H9 (cell line): ENCODE measurements around the gene FAM180B. TPM values are rescaled to one million over a fixed set of nuclear protein-coding genes. Genes with fewer than 3 reads are reported as not detected.
"Not testable (repeated sequence)": the region's sequence is repeated elsewhere in the genome, so short reads cannot be mapped to it uniquely, and the experiment has no call there.

Source experiments
- DNase-seq: peaks from one replicate; pipeline ENCODE4 v3.0.0-alpha.2; 2017
- H2AFZ ChIP-seq: one replicate; pipeline ENCODE4 v1.6.1; 2013; ENCODE audit warnings: mild to moderate bottlenecking, low read length, control low read depth, moderate library complexity
- H2AK5ac ChIP-seq: 2 replicates; pipeline ENCODE4 v1.6.1; 2013; ENCODE audit warnings: low read length, control low read depth, mixed read lengths; ENCODE audit not compliant: insufficient read length
- H2BK120ac ChIP-seq: one replicate; pipeline ENCODE4 v1.6.1; 2013; ENCODE audit warnings: low read depth, mild to moderate bottlenecking, low read length, control low read depth, inconsistent platforms; ENCODE audit not compliant: poor library complexity, severe bottlenecking
- H2BK12ac ChIP-seq: 2 replicates; pipeline ENCODE4 v1.6.1; 2013; ENCODE audit warnings: low read length, control low read depth, mixed read lengths, low read depth; ENCODE audit not compliant: insufficient read length
- H2BK15ac ChIP-seq: 2 replicates; pipeline ENCODE4 v1.6.1; 2013; ENCODE audit warnings: low read depth, low read length, control low read depth
- H2BK20ac ChIP-seq: one replicate; pipeline ENCODE4 v1.6.1; 2013; ENCODE audit warnings: low read depth, mild to moderate bottlenecking, low read length, control low read depth, inconsistent platforms; ENCODE audit not compliant: poor library complexity, severe bottlenecking
- H2BK5ac ChIP-seq: 2 replicates; pipeline ENCODE4 v1.6.1; 2013; ENCODE audit warnings: low read length, control low read depth, mixed read lengths; ENCODE audit not compliant: insufficient read length
- H3K14ac ChIP-seq: 2 replicates; pipeline ENCODE4 v1.6.1; 2013; ENCODE audit warnings: low read length, control low read depth; ENCODE audit not compliant: insufficient read depth
- H3K18ac ChIP-seq: 2 replicates; pipeline ENCODE4 v1.6.1; 2013; ENCODE audit warnings: low read depth, mild to moderate bottlenecking, mixed read lengths, low read length, control low read depth; ENCODE audit not compliant: insufficient read length
- H3K23ac ChIP-seq: 2 replicates; pipeline ENCODE4 v1.6.1; 2013; ENCODE audit warnings: low read length, control low read depth, mixed read lengths, low read depth; ENCODE audit not compliant: insufficient read length
- H3K23me2 ChIP-seq: 2 replicates; pipeline ENCODE4 v1.6.1; 2013; ENCODE audit warnings: low read depth, mild to moderate bottlenecking, mixed read lengths, low read length, control low read depth; ENCODE audit not compliant: insufficient read length, poor library complexity, severe bottlenecking
- H3K27ac ChIP-seq: 2 replicates; pipeline ENCODE4 v1.5.1; 2013; ENCODE audit warnings: low read length, control low read depth, mixed read lengths, low read depth; ENCODE audit not compliant: insufficient read length
- H3K27me3 ChIP-seq: 2 replicates; pipeline ENCODE4 v1.6.1; 2013; ENCODE audit warnings: low read length, control low read depth, inconsistent platforms; ENCODE audit not compliant: insufficient read depth
- H3K4ac ChIP-seq: 2 replicates; pipeline ENCODE4 v1.6.1; 2013; ENCODE audit warnings: low read depth, mild to moderate bottlenecking, control low read depth, inconsistent platforms, low read length, moderate library complexity
- H3K4me1 ChIP-seq: 2 replicates; pipeline ENCODE4 v1.6.1; 2013; ENCODE audit warnings: low read length, control low read depth, inconsistent platforms; ENCODE audit not compliant: insufficient read depth
- H3K4me2 ChIP-seq: 2 replicates; pipeline ENCODE4 v1.6.1; 2013; ENCODE audit warnings: low read length, control low read depth, mixed read lengths; ENCODE audit not compliant: insufficient read length, insufficient read depth
- H3K56ac ChIP-seq: 2 replicates; pipeline ENCODE4 v1.6.1; 2013; ENCODE audit warnings: low read depth, mild to moderate bottlenecking, mixed read lengths, low read length, control low read depth; ENCODE audit not compliant: insufficient read length
- H3K79me1 ChIP-seq: 2 replicates; pipeline ENCODE4 v1.6.1; 2013; ENCODE audit warnings: low read depth, mild to moderate bottlenecking, moderate library complexity, low read length, control low read depth, inconsistent platforms; ENCODE audit not compliant: insufficient read depth, poor library complexity, severe bottlenecking
- H3K79me2 ChIP-seq: 2 replicates; pipeline ENCODE4 v1.6.1; 2013; ENCODE audit warnings: low read length, control low read depth, inconsistent platforms; ENCODE audit not compliant: insufficient read depth
- H3K9ac ChIP-seq: 2 replicates; pipeline ENCODE4 v1.6.1; 2013; ENCODE audit warnings: low read length, control low read depth, mixed read lengths; ENCODE audit not compliant: insufficient read length; ENCODE audit errors: extremely low read depth
- H3K9me3 ChIP-seq: one replicate; pipeline ENCODE4 v1.6.1; 2013; ENCODE audit warnings: low read depth, low read length, inconsistent platforms; ENCODE audit not compliant: control insufficient read depth
- H3T11ph ChIP-seq: one replicate; pipeline ENCODE4 v1.6.1; 2013; ENCODE audit warnings: mild to moderate bottlenecking, low read length, control low read depth, inconsistent platforms
- H4K20me1 ChIP-seq: one replicate; pipeline ENCODE4 v1.6.1; 2013; ENCODE audit not compliant: control insufficient read depth, insufficient read length, insufficient read depth
- H4K5ac ChIP-seq: 2 replicates; pipeline ENCODE4 v1.6.1; 2013; ENCODE audit warnings: low read depth, mild to moderate bottlenecking, mixed read lengths, low read length, control low read depth; ENCODE audit not compliant: insufficient read length
- H4K8ac ChIP-seq: replicated peaks from 2 replicates; pipeline ENCODE4 v1.6.1; 2013; ENCODE audit warnings: low read length, control low read depth, mixed read lengths, low read depth; ENCODE audit not compliant: insufficient read length
- H4K91ac ChIP-seq: 2 replicates; pipeline ENCODE4 v1.6.1; 2013; ENCODE audit warnings: low read depth, mild to moderate bottlenecking, moderate library complexity, mixed read lengths, low read length, control low read depth; ENCODE audit not compliant: insufficient read length
- H3K27ac Mint-ChIP-seq, 3 experiments: 2 replicates in 2 of 3; 3 replicates in 1 of 3; pipeline ENCODE4 v1.8.0; 2020 to 2021; ENCODE audit warnings: mixed read lengths in 3 of 3, mild to moderate bottlenecking in 1 of 3, moderate library complexity in 1 of 3
- H3K27me3 Mint-ChIP-seq: 2 replicates; pipeline ENCODE4 v1.8.0; 2021; ENCODE audit warnings: low read depth, mild to moderate bottlenecking, moderate library complexity, mixed read lengths
- H3K36me3 Mint-ChIP-seq, 3 experiments: 2 replicates in 2 of 3; 3 replicates in 1 of 3; pipeline ENCODE4 v1.8.0; 2020 to 2021; ENCODE audit warnings: low read depth in 3 of 3, mixed read lengths in 3 of 3; ENCODE audit not compliant: insufficient read depth in 1 of 3
- H3K4me1 Mint-ChIP-seq, 2 experiments: 2 replicates each; pipeline ENCODE4 v1.8.0; 2020; ENCODE audit warnings: mixed read lengths in 2 of 2
- H3K4me3 Mint-ChIP-seq, 2 experiments: 2 replicates in 1 of 2; 3 replicates in 1 of 2; pipeline ENCODE4 v1.8.0; 2020 to 2021; ENCODE audit warnings: mild to moderate bottlenecking in 2 of 2, mixed read lengths in 2 of 2, moderate library complexity in 1 of 2
- H3K9me3 Mint-ChIP-seq, 2 experiments: 2 replicates in 1 of 2; 3 replicates in 1 of 2; pipeline ENCODE4 v1.8.0; 2020; ENCODE audit warnings: mild to moderate bottlenecking in 2 of 2, mixed read lengths in 2 of 2, moderate library complexity in 1 of 2
- WGBS: extraction: QIAGEN DNeasy Blood & Tissue Kit; methylation state at CpG from one replicate; pipeline ENCODE4 v1.1.7; 2013; ENCODE audit warnings: missing lambda C conversion rate, low lambda C conversion rate, mixed read lengths; ENCODE audit not compliant: insufficient read length; ENCODE audit errors: extremely low coverage; 5-methylcytosine and 5-hydroxymethylcytosine counted together
- total RNA-seq: library from RNA; stranded (reverse); gene quantifications from 2 replicates; pipeline ENCODE4 v1.2.1, GENCODE V29; 2021
- TF ChIP-seq, protein P1 (sequence below): fragments of 200-600 bp; sonication (generic); conservative IDR thresholded peaks from 3 replicates; pipeline ENCODE4 v1.8.0; 2021; ENCODE audit warnings: antibody characterized with exemption, mild to moderate bottlenecking

Gene FAM180B
- total RNA-seq, 1 experiment from 2014 or later: 0.37 TPM

- Histone ChIP-seq H3K27ac (no peak overlapping the region), H3K9ac (peak overlapping the region; percentile 28), H2AFZ (no peak overlapping the region), H3K23me2 (peaks cover 3% of the 10 kb centered on the region), H2AK5ac (no peak overlapping the region), H3K27me3 (no peaks in the 10 kb centered on the region), H3K79me2 (peaks cover 37% of the 10 kb centered on the region), H3K4ac (no peak overlapping the region), H2BK5ac (no peak overlapping the region), H3K18ac (peak overlapping the region; percentile 16), H4K8ac (no peak overlapping the region), H3K23ac (no peak overlapping the region), H3K4me1 (no peaks in the 10 kb centered on the region; the same call in 1 of the 2 replicates), H2BK12ac (no peak overlapping the region), H3K56ac (no peak overlapping the region), H3T11ph (no peak overlapping the region), H3K9me3 (no peaks in the 10 kb centered on the region), H3K14ac (no peak overlapping the region), H4K5ac (no peak overlapping the region), H2BK20ac (no peak overlapping the region), H2BK15ac (no peak overlapping the region), H4K20me1 (no peaks in the 10 kb centered on the region), H3K4me2 (peak overlapping the region; percentile 50), H3K79me1 (no peaks in the 10 kb centered on the region), H4K91ac (no peak overlapping the region), H2BK120ac (no peak overlapping the region)
- peaks cover 0 to 3% of the 10 kb centered on the region in 2 experiments; a peak in 1 of 5 replicates for H3K9me3 Mint-ChIP-seq
- no peak for DNase-seq
- no CpG with 5 or more reads among the region's 9 CpGs for WGBS
- peaks cover 23 to 26% of the 10 kb centered on the region in 2 experiments for H3K4me1 Mint-ChIP-seq
- H3K27me3 Mint-ChIP-seq: peaks cover 2% of the 10 kb centered on the region; the same call in 1 of the 2 replicates
- TF ChIP-seq, protein P1, sequence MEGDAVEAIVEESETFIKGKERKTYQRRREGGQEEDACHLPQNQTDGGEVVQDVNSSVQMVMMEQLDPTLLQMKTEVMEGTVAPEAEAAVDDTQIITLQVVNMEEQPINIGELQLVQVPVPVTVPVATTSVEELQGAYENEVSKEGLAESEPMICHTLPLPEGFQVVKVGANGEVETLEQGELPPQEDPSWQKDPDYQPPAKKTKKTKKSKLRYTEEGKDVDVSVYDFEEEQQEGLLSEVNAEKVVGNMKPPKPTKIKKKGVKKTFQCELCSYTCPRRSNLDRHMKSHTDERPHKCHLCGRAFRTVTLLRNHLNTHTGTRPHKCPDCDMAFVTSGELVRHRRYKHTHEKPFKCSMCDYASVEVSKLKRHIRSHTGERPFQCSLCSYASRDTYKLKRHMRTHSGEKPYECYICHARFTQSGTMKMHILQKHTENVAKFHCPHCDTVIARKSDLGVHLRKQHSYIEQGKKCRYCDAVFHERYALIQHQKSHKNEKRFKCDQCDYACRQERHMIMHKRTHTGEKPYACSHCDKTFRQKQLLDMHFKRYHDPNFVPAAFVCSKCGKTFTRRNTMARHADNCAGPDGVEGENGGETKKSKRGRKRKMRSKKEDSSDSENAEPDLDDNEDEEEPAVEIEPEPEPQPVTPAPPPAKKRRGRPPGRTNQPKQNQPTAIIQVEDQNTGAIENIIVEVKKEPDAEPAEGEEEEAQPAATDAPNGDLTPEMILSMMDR: 0 out of 3 replicates have a peak, but pooled peaks have one; percentile 2
- peak overlapping the region; percentile 92 to 99 (median 95) for H3K27ac Mint-ChIP-seq
- H3K36me3 Mint-ChIP-seq: peaks cover 11 to 28% (median 19%) of the 10 kb centered on the region in 3 experiments; a peak in 6 of 7 replicates
- peak overlapping the region; percentile 72 to 88 for H3K4me3 Mint-ChIP-seq
These were observed 33.1 kb upstream of the FAM180B start for GRCh38 chr11:47553406-47553743.

DNA sequence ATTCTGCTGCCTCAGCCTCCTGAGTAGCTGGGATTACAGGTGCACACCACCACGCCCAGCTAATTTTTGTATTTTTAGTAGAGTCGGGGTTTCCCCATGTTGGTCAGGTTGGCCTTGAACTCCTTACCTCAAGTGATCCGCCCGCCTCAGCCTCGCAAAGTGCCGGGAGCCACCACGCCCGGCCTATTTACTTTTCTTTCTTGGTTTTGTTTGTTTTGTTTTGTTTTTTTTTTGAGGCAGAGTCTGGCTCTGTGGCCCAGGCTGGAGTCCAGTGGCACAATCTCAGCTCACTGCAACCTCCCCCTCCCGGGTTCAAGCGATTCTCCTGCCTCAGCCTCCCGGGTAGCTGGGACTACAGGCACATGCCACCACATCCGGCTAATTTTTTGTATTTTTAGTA is 29.5 kb upstream of the FAM180B start:
- H3K27me3 ChIP-seq, H2BK20ac ChIP-seq, H3K36me3 Mint-ChIP-seq, H4K5ac ChIP-seq, H4K8ac ChIP-seq, H3K4me1 ChIP-seq, H2BK12ac ChIP-seq, H3K27ac ChIP-seq, H3K4me2 ChIP-seq, H3K27me3 Mint-ChIP-seq, H2AFZ ChIP-seq, H2BK120ac ChIP-seq, H3K79me1 ChIP-seq, H2BK5ac ChIP-seq, H3K4ac ChIP-seq, H3K79me2 ChIP-seq, H3K4me1 Mint-ChIP-seq, H2AK5ac ChIP-seq, H3K56ac ChIP-seq, H3K23me2 ChIP-seq, H3K27ac Mint-ChIP-seq, H3T11ph ChIP-seq, H3K18ac ChIP-seq, H2BK15ac ChIP-seq, H4K20me1 ChIP-seq, H3K9ac ChIP-seq, H3K9me3 ChIP-seq, H3K14ac ChIP-seq, H4K91ac ChIP-seq, DNase-seq, H3K4me3 Mint-ChIP-seq, H3K23ac ChIP-seq, H3K9me3 Mint-ChIP-seq: not testable (repeated sequence)
- WGBS: no CpG with 5 or more reads among the region's 12 CpGs
